ENCODE data around the gene DNER.
"Not testable (repeated sequence)": the region's sequence is repeated elsewhere in the genome, so short reads cannot be mapped to it uniquely, and the experiment has no call there.

DNER gene

DNA sequence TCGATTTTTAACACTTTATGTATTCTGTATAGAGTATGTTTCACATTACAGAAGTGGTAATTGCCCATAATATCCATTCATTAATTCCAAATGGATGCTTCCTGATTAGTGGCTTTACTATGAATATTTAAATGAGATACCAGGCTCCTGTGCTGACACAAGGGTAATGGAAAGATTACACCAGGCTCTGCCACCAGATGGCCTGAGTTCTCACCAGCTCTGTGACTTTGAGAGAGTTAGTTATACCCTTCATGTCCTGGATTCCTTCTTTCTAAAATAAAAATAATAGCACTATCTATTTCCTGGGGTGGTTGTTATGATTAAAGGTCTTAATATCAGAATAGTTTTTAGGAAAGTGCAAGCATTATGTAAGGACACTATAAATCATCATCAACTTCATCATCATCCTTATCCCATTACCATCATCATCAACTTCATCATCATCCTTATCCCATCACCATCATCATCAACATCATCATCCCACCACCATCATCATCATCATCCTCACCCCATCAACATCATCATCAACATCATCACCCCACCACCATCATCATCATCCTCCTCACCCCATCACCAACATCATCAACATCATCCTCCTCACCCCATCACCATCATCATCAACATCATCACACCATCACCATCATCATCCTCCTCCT, 151.8 kb downstream of the DNER start:
- DNase-seq (ENCODE audit: low spot score), result no peak

DNA sequence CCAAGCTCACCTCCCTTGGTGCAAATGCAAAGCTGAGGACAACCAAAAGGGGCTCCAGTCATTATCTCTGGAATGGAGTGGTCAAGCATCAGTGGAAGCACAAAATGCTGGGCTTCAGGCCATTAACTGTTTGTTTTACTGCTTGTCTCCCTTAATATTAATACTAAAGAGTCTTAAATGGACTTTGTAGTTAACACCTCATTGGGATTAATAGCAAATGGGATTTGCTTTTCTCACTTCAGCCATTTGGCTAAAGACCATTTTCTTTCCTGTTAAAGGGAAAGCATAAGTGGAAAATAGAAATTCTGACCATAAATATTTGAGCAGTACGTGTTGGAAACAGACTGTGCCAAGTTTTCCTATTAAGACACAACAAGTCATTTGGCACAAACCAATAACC, 154.4 kb downstream of the DNER start:
- no peak for DNase-seq (ENCODE audit: low spot score)

DNA sequence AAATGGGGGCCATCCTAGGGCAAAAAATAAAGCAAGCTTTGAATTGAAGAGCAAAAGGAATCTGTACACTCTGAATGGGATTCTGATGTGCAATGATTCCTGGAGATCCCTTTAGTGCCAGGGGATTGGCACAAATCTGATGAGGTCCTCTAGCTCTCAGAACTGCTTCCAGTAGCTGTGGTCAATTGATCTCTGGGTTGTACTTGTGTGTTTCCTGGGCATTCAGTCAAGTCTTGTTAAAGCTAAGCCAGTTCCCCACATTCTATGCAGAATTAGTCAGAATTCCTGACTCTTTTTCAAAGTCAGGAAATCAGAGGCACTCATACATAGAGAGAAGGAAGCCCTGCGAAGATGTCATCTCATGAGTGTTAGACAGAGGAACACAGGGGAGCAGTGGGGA, 161.3 kb downstream of the DNER start:
- no peak for DNase-seq (ENCODE audit: low spot score)

DNA sequence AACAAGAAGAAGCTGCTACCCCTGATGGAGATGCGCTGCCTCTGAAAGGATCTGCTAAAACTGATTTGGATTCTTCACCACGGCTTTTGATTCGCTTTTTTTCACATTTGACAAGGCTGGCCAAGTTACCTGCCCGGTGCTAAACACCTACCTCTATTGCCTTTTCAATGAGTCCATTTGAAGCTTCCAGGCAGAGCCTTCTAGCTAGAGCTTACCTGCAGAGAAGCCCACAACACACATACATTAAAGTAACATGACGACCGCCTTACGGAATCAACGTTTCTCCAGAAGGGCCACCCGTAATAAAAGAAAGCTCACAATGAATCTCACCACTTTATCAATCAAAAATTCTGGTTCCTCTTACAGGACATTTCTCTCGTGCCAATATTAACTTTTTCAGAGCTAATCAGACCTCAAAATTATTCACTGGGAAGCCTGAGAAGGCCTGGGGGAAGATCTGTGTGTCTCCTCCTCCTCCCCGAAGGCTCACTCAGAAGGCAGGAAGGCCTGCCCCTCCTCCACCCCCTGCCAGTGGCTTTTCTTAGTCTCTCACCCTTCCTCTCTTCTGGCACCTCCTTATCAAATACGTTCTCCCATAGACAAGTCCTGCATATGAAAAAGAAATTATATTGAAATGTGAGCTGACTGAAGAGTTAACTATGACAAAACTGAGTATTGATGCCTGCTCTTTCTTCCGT, 171.0 kb downstream of the DNER start:
- DNase-seq (ENCODE audit: low spot score), result no peak

DNA sequence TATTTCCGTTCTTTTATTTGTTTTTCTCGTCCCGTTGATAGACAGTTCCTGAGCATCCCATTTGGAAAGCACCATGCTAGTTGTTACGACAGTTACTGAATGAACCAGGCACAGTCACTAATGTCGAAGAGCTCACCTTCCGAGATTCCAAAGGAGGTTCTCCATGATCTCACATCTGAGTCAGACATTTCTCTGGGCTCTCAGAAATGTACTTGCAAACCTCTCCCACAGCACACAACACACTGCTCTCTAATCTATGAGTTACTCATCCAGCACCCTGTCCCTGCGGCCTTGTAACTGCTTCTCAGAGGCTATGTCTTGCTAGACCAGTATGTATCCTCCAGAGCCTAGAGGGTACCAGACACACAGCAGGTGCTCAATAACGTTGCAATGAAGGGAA, 174.7 kb downstream of the DNER start:
- no peak for DNase-seq (ENCODE audit: low spot score)

DNA sequence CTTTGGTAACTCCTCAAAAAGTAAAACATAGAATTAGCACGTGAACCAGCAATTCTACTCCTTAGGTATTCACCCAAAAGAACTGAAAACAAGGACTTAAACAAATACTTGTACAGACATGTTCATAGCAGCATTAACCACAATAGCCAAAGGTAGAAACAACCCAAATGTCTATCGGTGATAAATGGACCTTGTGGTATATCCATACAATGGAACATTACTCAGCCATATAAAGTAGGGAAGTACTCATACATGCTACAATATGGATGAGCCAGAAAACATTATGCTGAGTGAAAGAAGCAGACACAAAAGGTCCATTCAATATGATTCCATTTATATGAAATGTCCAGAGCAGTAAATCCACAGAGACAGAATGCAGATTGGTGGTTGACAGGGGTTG, 182.8 kb downstream of the DNER start:
- DNase-seq (ENCODE audit: low spot score), result no peak

DNA sequence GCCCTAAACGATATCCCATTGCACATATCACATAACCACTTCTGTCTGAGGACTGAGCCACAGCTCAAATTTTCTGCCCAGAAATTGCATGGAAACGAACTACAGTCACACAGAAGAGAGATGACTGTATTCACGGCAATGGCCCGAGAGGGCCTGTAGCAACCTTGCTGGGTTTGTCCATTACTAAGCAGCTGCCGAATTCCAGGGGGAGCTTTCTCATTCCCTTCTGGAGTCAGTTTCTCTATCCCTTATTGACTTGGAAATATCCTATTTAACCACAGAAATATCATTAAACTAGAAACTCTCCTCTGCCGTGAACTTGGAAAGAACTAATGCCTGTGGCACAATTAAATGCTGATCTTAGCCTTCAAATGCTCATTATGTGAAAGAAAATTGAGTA, 183.9 kb downstream of the DNER start:
- no peak for DNase-seq (ENCODE audit: low spot score)

DNA sequence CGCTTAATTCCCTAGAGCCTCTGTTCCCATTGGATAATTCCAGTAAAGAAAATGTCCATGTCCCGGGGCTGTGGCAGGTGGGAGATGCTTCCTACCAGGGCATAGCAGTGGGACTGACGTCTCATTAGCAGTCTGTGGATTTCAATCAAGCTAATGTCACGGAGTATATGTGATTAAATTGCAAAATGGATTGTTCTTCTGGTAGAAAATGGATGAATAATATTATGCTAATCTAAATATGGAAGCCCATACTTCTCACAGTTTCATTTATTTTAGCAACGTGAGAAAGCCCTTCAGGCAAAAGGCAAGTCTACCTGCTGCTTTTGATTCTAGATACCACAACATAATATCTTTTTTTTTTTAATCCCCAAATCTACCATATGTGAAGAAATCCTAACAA, 185.5 kb downstream of the DNER start:
- no peak for DNase-seq (ENCODE audit: low spot score)

DNA sequence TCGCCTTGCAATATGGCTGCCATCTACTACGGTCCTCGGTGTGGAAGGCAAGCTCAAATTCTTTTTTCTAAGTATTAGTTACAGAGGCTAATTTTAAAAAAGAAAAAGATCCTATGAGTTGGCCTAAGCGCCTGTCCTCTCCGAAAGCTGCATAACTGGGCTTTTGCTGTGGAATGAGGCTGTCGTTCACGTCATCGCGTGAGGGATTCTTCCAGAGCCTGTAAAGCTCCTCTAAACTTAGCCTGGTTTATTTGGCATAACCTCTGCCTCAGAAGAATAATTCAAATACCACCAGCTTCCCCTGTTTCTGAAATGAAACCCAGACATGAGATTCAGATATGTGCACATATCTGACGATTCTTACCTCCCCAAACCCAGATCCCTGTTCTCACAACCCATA, 187.4 kb downstream of the DNER start:
- DNase-seq (ENCODE audit: low spot score), result no peak

DNA sequence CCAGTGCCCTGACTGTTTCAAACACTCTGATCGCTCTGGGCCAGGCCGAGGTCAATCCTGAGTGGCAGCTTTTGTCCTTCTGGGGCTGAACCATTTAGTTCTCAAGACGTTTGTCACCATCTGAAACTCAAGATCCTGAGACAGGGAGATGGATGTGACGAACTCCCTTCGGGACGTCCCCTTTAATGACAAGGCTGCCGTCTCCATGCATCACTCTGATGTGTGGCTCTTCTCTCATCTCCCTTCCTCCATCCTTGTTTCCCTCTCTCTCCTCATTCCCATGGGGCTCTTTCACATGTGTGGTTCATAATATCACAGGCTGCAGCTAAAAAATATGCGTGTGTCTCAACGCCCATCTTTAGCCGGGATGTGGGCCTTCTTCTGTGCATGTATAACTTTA, 189.6 kb downstream of the DNER start:
- no peak for DNase-seq (ENCODE audit: low spot score)

DNA sequence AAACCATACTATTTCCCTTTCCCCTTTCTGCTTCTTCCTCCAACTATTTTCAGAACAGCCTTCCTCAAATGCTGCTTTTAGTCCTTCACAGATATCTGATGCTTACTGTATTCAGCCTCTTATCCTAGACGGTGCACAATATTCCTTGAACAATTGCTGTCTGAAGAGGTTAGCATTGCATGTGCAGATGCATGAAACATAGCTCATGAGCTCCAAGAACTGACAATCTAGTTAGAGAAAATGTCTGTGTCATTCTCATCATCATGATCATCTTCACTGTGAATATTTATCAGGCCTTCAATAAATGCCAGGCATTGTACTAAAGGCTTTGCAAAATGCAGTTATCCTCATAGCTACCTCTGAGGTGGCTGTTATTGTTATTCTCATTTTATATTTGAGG, 190.7 kb downstream of the DNER start:
- no peak for DNase-seq (ENCODE audit: low spot score)

DNA sequence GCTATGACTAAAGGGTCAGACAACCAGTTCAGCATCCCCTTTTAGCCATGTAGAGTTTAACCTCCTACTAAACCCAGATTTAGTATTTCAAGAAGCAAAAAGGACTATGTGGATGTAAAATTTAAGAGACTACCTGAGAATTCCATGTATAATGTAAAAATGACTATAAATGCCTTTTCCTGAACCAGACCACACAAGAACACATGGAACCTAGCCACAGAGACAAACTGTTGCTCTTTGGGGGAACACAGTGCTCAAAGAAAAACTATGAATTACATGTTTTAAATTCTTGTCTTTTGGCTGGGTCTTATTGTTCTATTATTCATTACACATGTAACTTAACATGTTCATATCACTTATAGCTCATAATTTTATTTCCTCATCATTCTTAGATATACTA, 192.8 kb downstream of the DNER start:
- DNase-seq (ENCODE audit: low spot score), result no peak

DNA sequence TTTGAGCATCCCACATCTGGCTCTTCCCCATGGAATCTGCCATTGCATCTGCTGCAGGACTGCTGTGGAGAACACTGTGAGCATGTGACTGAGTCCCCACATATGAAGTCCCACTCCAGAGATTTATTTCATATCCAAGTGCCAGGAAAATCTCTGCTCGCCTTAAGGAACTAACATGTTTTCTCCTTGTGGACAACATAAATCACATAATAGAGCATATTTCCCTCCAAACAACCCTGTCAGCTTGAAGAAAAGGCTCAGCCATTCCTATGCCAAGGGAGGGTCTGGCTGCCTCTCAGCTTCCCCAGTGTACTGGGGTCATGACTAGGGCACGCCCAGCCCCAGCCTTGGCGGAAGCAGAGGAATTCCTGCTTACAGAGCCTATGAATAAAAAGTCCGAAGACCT, 193.7 kb downstream of the DNER start:
- no peak for DNase-seq (ENCODE audit: low spot score)

DNA sequence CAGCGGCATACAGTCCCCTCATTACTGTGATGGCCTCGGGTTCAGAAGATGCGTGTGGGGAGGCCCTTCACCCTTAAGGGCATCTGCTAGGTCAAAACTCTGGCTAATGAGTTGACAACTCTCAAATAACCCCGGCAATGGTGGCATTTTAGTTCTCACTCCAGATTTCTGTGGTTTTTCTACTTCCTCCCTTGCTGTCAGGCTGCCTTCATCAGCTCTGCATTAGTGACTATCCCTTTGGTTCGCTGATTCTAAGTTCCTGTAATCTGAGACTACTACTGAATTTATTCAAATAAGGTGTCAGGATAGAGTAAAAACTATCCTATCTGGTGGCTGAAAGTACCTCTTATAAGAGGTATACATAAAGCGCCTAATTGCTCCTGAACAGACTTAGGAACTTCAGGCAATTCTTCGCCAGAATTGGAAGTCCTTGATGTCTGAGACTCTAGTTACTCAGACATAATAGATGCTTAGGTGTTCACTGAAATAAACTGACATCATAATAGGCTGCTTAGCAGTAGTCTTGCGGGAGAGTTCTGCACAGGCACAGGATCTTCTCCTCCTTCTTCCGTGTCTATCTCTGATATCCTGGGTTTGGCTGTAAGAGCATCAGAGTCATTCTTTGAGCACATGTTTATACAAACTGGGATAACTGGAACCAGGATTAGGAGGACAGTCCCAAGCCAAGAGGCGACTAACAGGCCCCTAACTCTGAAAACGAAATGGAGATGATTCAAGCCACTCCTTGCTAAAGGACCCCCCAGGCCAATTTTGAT, 194.5 kb downstream of the DNER start:
- no peak for DNase-seq (ENCODE audit: low spot score)

DNA sequence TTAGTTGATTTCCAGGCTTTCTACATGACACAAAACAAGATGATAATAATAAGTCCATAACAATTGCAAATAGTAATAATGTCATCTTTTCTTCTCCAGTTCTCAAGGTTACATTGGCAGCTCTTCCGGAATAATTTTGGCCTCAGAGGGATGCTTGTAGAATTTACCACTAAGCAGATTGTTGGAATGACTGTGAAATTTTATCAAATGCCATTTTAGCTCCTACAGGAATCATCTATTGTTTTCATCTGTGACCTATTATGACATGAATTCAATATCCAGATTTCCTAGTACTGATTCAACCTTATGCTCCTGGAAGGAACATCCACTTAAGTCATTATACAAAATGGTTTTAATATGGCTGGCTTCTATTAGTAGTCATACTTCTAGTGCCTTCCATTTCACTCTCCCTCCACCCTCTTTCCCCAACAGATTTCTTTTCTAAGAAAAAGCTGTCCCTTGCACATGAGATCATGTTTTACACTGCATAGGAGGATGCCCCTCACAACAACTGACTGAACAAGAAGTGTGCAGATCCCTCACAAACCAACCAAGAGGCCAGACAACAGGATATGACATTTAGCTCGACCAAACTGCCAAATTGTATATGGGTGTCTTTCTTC, 200.0 kb downstream of the DNER start:
- DNase-seq (ENCODE audit: low spot score), result peak; percentile 15

DNA sequence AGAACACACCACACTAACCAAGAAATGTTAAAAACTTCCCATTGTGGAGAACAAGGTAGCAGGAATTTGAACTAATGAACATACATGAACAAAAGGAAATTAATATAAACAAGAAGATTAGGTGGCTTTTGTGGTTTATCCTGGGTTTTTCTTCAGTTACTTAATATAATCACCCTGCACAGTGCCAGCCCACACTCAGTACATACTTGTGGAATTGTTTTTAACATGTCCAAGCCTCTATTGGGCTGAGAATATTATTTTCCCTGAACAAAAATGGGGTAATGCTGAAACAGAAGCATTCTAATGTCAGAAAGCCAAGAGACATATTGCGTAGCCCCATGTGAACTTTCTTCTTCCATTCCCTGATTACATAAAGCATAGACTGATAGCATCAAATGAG, 202.8 kb downstream of the DNER start:
- DNase-seq (ENCODE audit: low spot score), result no peak

DNA sequence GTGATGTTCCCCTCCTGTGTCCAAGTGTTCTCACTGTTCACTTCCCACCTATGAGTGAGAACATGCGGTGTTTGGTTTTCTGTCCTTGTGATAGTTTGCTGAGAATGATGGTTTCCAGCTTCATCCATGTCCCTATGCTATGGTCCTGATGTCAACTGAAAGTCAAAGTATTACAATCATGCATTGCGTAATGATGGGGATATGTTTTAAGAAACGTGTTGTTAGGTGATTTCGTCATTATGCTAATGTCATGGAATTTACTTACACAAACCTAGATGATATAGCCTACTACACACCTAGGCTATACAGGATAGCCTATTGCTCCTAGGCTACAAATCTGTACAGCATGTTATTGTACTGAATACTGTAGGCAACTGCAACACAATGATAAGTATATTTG, 207.7 kb downstream of the DNER start:
- not testable (repeated sequence) for DNase-seq (ENCODE audit: low spot score)

DNA sequence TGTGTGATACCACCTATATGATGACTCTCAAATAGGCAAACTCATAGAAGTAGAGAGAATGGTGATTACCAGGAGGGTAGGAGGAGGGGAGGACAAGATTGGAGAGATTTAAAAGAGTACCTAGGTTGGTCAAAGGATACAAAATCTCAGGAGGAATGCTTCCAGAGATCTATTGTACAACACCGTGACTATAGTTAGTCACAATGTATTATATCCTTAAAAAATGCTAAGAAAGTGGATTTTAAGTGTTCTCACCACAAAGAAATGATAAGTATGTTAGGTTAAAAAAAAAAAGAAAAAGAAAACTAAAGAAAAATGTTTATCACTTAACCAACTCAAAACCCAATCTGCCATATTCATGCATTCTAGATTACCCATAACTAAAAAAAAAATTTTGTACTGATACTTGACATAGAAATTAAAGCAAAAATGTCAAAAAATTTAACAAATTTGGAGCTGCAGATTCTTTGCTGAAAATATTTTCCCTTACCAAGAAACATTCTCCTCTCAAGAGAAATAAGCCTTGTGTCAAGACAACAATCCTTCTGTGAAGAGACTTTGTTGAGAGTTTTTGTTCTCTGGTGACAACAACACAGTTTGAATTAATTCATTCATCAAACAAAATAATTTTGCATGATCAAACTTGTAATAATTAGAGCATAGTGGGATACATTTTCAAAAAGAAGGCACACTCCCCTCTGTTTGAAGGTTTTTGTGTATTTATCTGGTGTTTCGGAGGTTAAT, 213.1 kb downstream of the DNER start:
- no peak for DNase-seq (ENCODE audit: low spot score)

DNA sequence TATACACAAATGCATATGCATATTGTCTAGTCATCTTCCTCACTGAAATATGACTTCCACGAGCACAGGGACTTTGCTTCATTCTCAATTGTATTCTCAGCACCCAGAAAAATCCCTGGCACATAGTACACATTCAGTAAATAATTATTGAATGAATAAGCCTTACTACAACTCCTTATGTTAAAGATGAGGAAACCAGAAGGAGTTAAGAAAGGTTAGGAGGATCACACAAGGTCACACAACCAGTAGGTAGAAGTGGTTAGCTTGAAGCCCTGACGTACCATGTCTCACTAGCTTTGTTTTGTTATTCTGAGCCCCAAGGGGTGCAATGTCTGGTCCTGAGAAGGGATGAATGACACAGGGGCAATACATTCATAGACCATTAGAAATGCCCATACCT, 222.3 kb downstream of the DNER start:
- no peak for DNase-seq (ENCODE audit: low spot score)

DNA sequence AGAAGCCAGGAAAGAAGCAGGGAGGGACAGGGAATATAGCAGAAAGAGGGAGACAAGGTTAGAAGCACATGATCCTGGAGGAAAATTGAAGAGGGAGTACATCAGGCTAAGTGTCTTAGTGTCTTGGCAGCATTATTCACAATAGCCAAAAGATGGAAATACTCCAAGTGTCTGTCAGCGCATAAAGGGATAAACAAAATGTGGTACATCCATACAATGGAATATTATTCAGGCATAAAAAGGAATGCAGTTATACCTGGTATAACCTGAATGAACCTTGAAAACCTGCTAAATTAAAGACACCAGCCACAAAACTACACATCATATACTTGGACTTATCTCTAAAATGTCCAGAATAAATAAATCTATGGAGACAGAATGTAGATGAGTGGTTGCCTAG, 224.2 kb downstream of the DNER start:
- no peak for DNase-seq (ENCODE audit: low spot score)

DNA sequence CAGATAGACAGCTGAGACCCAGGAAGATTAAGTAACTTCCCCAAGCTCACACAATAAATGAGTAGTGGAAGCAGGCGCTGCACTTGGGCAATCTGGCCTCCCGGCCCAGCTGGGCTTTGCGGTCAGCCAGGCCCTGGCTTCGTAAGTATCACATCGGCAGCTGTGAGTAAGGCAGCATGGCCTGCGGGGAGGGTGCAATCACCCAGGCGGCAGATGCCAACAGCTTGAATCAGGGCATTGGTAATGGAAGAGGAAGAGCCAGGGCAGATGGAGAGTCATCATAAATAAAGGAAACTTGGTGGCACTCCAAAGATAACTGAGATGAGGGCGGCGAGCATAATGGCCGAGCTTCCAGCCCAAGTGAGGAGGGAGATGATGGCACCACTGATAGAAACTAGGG, 225.3 kb downstream of the DNER start:
- no peak for DNase-seq (ENCODE audit: low spot score)

DNA sequence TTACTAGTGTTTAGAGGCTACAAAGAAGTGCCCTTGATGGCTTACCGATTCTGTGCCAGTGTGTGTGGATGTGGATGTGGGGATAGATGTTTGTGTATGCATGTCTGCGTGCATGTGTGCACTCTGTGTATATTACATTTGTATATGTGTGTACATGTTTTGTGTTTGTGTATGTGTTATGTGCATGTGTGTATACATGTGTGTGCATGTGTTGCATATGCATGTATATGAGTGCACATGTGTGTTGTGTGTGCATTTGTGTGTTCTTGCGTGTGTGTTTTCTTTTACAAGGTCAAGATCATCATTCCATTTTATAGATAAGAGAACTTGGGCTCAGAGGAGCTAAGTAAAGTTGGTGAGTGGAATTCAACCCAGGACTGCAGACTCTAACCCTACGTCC, 226.1 kb downstream of the DNER start:
- DNase-seq (ENCODE audit: low spot score), result no peak
